ENCODE measurements around the gene NFATC1. TPM values are rescaled to one million over a fixed set of nuclear protein-coding genes. Genes with fewer than 3 reads are reported as not detected.

The NFATC1 gene
- total RNA-seq, 4 donors from 2014 or later, result 0.79 to 4.8 (median 2.6) TPM

- Histone ChIP-seq H3K36me3 (peaks cover 3 to 27% (median 8%) of the 10 kb centered on the region in 3 donors), H3K9me3 (no peaks in the 10 kb centered on the region), H3K4me3 (no peak overlapping the region), H3K27me3 (no peaks in the 10 kb centered on the region), H3K4me1 (peaks cover 0 to 8% (median 4%) of the 10 kb centered on the region in 3 donors), H3K27ac (no peak overlapping the region)
- 82 to 93% methylated on average over 24 to 27 of the region's 47 CpGs for WGBS, 2 donors
- intact Hi-C loops (cut with DNase I), result no loop called here
- no peak for DNase-seq
- TF ChIP-seq, protein P1, sequence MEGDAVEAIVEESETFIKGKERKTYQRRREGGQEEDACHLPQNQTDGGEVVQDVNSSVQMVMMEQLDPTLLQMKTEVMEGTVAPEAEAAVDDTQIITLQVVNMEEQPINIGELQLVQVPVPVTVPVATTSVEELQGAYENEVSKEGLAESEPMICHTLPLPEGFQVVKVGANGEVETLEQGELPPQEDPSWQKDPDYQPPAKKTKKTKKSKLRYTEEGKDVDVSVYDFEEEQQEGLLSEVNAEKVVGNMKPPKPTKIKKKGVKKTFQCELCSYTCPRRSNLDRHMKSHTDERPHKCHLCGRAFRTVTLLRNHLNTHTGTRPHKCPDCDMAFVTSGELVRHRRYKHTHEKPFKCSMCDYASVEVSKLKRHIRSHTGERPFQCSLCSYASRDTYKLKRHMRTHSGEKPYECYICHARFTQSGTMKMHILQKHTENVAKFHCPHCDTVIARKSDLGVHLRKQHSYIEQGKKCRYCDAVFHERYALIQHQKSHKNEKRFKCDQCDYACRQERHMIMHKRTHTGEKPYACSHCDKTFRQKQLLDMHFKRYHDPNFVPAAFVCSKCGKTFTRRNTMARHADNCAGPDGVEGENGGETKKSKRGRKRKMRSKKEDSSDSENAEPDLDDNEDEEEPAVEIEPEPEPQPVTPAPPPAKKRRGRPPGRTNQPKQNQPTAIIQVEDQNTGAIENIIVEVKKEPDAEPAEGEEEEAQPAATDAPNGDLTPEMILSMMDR (IDR thresholded peaks at IDR 0.05), result no peak
- TF ChIP-seq POLR2A (IDR thresholded peaks at IDR 0.05), result no peak
Observed at GRCh38 chr18:79411614-79412526, 16.1 kb downstream of the NFATC1 start.

GRCh38 chr18:79413025-79413424 lies 17.3 kb downstream of the NFATC1 start:
- H3K9me3 ChIP-seq, result no peaks in the 10 kb centered on the region
- DNase-seq, result no peak
- intact Hi-C loops (cut with DNase I), result no loop called here
- peak overlapping the region in 1 of 4 donors; percentile 23 for H3K27ac ChIP-seq
- WGBS, 2 donors, result 90 to 92% methylated on average over 9 to 10 of the region's 16 CpGs
- H3K4me1 ChIP-seq, result peaks cover 0 to 8% (median 4%) of the 10 kb centered on the region in 3 donors
- no peak overlapping the region for H3K4me3 ChIP-seq
- peaks cover 3 to 27% (median 8%) of the 10 kb centered on the region in 3 donors for H3K36me3 ChIP-seq
- TF ChIP-seq, protein P1 (IDR thresholded peaks at IDR 0.05), result no peak
- no peak for TF ChIP-seq POLR2A (IDR thresholded peaks at IDR 0.05)
- no peaks in the 10 kb centered on the region for H3K27me3 ChIP-seq

- WGBS, 2 donors, result 92 to 97% methylated on average over 9 to 16 of the region's 16 CpGs
- TF ChIP-seq, protein P1 (IDR thresholded peaks at IDR 0.05), result no peak
- no peak for TF ChIP-seq POLR2A (IDR thresholded peaks at IDR 0.05)
- Histone ChIP-seq H3K27ac (peak overlapping the region in 1 of 4 donors; percentile 23), H3K27me3 (no peaks in the 10 kb centered on the region), H3K9me3 (no peaks in the 10 kb centered on the region), H3K4me1 (peaks cover 0 to 12% (median 4%) of the 10 kb centered on the region in 3 donors), H3K4me3 (no peak overlapping the region), H3K36me3 (peaks cover 3 to 27% (median 8%) of the 10 kb centered on the region in 3 donors)
- no peak for DNase-seq
- intact Hi-C loops (cut with DNase I), result no loop called here
Observed at GRCh38 chr18:79413426-79413825, 17.7 kb downstream of the NFATC1 start.

DNA sequence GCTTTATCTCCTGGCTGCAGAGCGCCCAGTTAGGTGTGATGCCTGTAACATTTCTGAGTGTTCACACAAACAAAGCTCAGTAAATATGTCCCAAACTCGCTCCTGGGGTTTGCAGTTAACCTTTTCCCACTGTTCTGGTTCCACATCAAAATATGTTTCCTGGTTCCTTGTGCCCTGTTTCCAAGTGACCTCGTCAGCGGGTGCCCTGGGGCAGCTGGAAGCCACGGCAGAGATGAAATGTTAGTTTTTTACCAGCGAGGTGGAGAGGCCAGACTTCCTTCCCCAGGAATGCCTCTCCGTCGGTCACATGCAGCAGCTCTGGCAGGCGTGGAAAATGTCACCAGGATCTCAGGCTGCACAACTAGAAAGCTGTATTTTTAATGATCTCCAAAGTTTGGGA lies 18.2 kb downstream of the NFATC1 start:
- TF ChIP-seq, protein P1 (IDR thresholded peaks at IDR 0.05), result no peak
- no peak for TF ChIP-seq POLR2A (IDR thresholded peaks at IDR 0.05)
- no peak overlapping the region for H3K27ac ChIP-seq
- H3K36me3 ChIP-seq, result peaks cover 3 to 27% (median 8%) of the 10 kb centered on the region in 3 donors
- WGBS, 2 donors, result 80 to 82% methylated on average over 8 to 9 of the region's 9 CpGs
- no peaks in the 10 kb centered on the region for H3K27me3 ChIP-seq
- no peak for DNase-seq
- intact Hi-C loops (cut with DNase I), result no loop called here
- peaks cover 0 to 14% (median 4%) of the 10 kb centered on the region in 3 donors for H3K4me1 ChIP-seq
- H3K4me3 ChIP-seq, result no peak overlapping the region
- H3K9me3 ChIP-seq, result no peaks in the 10 kb centered on the region

GRCh38 chr18:79416022-79416676 lies 20.4 kb downstream of the NFATC1 start:
- Histone ChIP-seq H3K36me3 (peaks cover 0 to 28% (median 0%) of the 10 kb centered on the region in 3 donors), H3K27ac (no peak overlapping the region), H3K27me3 (no peaks in the 10 kb centered on the region), H3K4me1 (peaks cover 0 to 14% (median 4%) of the 10 kb centered on the region in 3 donors), H3K9me3 (no peaks in the 10 kb centered on the region), H3K4me3 (no peak overlapping the region)
- 81 to 86% methylated on average over 9 to 12 of the region's 24 CpGs for WGBS, 2 donors
- DNase-seq, result no peak
- intact Hi-C loops (cut with DNase I), result no loop called here
- no peak for TF ChIP-seq POLR2A (IDR thresholded peaks at IDR 0.05)
- TF ChIP-seq, protein P1 (IDR thresholded peaks at IDR 0.05), result no peak

Data from esophagus squamous epithelium (tissue), 5 donors.